Progenitor cell of endocrine pancreas (in vitro differentiated cells): ENCODE measurements around the gene SYTL3. TPM values are rescaled to one million over a fixed set of nuclear protein-coding genes. Genes with fewer than 3 reads are reported as not detected.

ENCODE experiments used
- microRNA-seq: library from miRNA; unstranded; fragments of <30 nt; microRNA quantifications from one replicate; pipeline ENCODE4 v1.1.0, GENCODE V29; 2020; ENCODE audit warnings: borderline number of aligned reads; ENCODE audit not compliant: unreplicated experiment
- total RNA-seq: library from RNA; stranded (reverse); gene quantifications from 2 replicates; pipeline ENCODE4 v1.2.1, GENCODE V29; 2021

The SYTL3 gene
- total RNA-seq, 1 donor from 2014 or later = 2.1 TPM

Small RNA genes within 50 kb of the gene (microRNA-seq; reads per million reads assigned to microRNA genes)
- gene MIR3918 (not detected), gene MIR7161 (not detected)

Other genes starting within 250 kb of the SYTL3 start
- 33.9 and 35.6 TPM in 2 replicates for gene TMEM181, start 90.0 kb upstream of the SYTL3 start, total RNA-seq
- 124 and 126 TPM in 2 replicates for gene DYNLT1, start 5.3 kb upstream of the SYTL3 start, total RNA-seq
- gene EZR, start 169.3 kb downstream of the SYTL3 start, total RNA-seq = 258 and 274 TPM in 2 replicates